Rectal smooth muscle tissue (tissue), 1 donor: ENCODE data around the gene CHAD.
"Not testable (repeated sequence)": the region's sequence is repeated elsewhere in the genome, so short reads cannot be mapped to it uniquely, and the experiment has no call there.

Experiments used
- H3K27ac ChIP-seq: one replicate; pipeline ENCODE4 v1.7.0; 2013; ENCODE audit warnings: low read depth, low read length, inconsistent platforms
- H3K27me3 ChIP-seq: one replicate; pipeline ENCODE4 v1.7.0; 2013; ENCODE audit warnings: low read length; ENCODE audit not compliant: control insufficient read depth, insufficient read depth
- H3K36me3 ChIP-seq: one replicate; pipeline ENCODE4 v1.7.0; 2013; ENCODE audit warnings: low read length; ENCODE audit not compliant: control insufficient read depth, insufficient read depth
- H3K4me1 ChIP-seq: one replicate; pipeline ENCODE4 v1.7.0; 2013; ENCODE audit warnings: low read length; ENCODE audit not compliant: control insufficient read depth, insufficient read depth
- H3K4me3 ChIP-seq: one replicate; pipeline ENCODE4 v1.7.0; 2013; ENCODE audit warnings: low read length
- H3K9ac ChIP-seq: one replicate; pipeline ENCODE4 v1.7.0; 2013; ENCODE audit warnings: low read length

Gene CHAD

DNA sequence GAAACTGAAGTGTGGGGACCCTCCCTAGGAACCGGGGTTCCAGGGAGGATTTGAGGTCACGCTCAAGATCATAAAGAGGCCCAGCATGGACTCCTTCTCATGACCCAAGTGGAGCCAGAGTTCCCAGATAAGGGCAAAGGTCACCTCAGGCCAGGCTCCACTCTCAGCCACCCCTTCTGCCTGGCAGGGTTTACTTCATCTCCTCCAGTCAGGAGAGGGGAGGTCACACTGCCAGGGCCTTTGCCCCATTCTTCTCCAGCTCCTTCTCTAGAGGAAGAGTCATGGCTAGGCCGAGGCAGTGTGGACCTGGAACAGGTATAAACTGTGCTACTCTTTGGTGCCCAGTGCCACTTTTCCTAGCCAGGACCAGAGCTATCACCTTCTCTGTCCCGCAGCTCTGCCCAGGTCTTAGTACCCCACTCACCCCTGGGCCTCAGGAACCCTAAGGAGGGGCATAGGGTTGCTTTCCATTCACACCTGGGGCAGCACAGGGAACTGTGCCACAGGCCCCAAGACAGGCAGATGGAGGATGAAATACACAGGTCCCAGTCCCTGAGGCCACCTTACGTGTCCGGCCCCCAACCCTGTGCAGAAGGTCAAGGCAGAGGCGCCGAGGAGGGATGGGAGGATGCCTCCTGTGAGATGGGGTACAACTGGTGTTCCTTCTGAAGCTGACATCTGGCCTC, 43.5 kb downstream of the CHAD start:
- no peaks in the 10 kb centered on the region for H3K36me3 ChIP-seq
- H3K4me3 ChIP-seq: peak overlapping the region; percentile 74

DNA sequence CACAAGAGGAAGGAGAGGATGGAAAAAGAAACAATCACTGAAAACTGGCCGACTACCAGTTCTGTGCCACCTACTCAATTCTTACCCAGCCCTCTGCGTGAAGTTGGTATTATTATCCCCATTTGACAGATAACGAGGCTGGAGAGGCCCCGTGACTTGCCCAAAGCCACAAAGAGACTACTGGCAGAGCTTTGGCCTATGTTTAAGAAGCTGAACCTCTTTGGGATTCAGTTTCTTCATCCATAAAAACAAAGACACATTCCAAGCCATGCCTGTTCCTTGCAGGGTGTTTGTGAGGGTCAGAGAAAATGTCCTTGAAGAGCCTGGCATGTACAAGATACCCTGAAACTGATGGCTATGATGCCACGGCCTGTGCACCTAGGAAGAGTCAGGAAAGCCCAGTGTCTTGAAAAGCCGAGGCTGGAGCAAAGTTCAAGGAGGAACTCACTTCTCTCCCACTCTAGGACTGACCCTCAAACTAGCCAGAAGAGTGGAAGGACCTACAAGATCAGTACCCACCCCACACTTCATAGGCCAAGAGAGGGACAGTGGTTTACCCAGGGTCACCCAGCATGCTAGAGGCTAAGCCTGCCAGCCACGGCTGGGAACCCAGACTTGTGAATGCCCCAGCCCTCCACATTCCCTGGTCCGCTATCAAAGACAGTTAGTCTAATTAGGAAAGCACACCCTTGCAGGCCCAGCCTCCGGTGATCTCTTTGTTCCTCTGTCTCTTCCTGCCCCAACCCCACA, 44.3 kb downstream of the CHAD start:
- Histone ChIP-seq H3K27me3 (no peaks in the 10 kb centered on the region), H3K9ac (no peak overlapping the region), H3K36me3 (no peaks in the 10 kb centered on the region), H3K27ac (no peak overlapping the region), H3K4me1 (no peaks in the 10 kb centered on the region), H3K4me3 (no peak overlapping the region)

More for the DNA sequence above, 43.5 kb downstream of the CHAD start:
- no peaks in the 10 kb centered on the region for H3K4me1 ChIP-seq
- H3K27ac ChIP-seq: no peak overlapping the region
- H3K9ac ChIP-seq: peak overlapping the region; percentile 19
- H3K27me3 ChIP-seq: no peaks in the 10 kb centered on the region

DNA sequence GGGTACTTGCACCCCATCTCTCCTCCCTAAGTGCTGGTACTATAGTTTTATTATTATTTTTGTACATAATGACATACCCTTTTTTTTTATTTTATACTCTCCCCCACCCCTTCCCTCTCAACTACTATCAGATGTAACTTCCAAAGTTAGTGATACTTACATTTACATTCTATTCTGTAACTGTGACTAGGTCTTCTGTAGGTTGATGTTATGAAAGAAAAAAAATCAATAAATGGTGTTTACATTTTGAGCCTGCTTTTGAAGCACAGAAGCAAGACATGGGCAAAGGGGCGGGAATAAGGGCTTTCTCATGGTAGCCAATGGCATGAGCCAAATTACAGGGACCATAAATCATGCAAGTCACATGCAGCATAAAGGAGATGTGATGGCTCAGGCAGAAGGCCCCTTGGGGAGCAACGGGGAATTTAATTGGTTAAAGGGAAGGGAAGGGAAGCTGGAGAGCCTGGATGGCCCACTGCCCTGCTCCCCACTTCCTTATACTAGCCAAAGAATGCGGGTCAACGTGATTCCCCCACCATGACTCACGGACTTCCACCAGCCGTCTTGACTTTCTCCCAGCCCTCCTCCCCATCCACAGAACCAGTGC, 45.0 kb downstream of the CHAD start:
- no peaks in the 10 kb centered on the region for H3K27me3 ChIP-seq
- no peaks in the 10 kb centered on the region for H3K36me3 ChIP-seq
- H3K4me3 ChIP-seq: no peak overlapping the region
- H3K4me1 ChIP-seq: no peaks in the 10 kb centered on the region
- no peak overlapping the region for H3K9ac ChIP-seq
- H3K27ac ChIP-seq: no peak overlapping the region

DNA sequence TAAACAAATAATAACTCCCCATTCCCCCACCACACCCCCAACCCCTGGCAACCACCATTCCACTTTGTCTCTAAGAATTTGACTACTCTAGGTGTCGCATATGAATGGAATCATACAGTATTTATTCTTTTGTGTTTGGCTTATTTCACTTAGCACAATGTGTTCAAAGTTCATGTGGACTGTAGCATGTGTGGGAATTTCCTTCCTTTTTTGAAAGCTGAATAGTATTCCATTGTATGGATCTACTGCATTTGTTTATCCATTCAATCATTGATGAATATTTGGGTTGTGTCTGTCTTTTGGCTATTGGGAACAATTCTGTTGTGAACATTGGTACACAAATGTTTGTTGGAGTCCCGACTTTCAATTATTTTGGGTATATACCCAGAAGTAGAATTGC, 45.9 kb downstream of the CHAD start:
- no peak overlapping the region for H3K4me3 ChIP-seq
- H3K36me3 ChIP-seq: no peaks in the 10 kb centered on the region
- no peak overlapping the region for H3K27ac ChIP-seq
- no peaks in the 10 kb centered on the region for H3K4me1 ChIP-seq
- no peaks in the 10 kb centered on the region for H3K27me3 ChIP-seq
- no peak overlapping the region for H3K9ac ChIP-seq

DNA sequence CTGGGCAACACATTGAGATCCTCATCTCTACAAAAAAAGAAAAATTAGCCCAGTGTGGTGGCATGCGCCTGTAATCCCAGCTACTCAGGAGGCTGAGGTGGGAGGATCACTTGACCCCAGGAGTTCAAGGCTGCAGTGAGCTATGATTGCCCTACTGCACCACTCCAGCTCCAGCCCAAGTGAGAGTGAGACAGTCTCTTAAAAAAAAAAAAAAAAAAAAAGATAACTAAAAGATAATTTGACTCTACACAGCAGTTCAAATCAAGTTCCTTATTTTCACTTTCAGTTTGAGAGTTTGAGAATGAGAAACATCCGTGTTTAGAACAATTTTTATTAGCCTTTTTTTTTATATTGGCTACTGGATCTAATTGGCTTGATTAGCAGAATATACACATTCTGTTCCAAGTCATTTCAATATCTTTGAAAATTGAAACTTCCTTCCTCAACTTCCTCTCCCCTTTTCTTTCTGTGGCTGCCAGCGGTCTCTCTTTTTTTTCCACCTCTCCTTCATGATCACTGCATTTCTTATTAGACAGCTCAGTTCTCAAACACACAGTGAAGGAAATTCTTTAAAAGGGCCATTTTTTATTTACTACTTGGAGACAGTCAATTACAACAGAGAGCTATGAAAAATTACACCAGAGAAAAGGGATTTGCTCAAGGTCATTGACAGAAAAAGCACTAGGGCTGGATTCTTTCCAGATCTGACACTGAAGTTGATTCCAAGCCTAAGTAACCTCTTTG, 47.2 kb downstream of the CHAD start:
- Histone ChIP-seq H3K27ac (no peak overlapping the region), H3K4me3 (peak overlapping the region; percentile 25), H3K27me3 (no peaks in the 10 kb centered on the region), H3K9ac (no peak overlapping the region), H3K4me1 (no peaks in the 10 kb centered on the region), H3K36me3 (no peaks in the 10 kb centered on the region)

DNA sequence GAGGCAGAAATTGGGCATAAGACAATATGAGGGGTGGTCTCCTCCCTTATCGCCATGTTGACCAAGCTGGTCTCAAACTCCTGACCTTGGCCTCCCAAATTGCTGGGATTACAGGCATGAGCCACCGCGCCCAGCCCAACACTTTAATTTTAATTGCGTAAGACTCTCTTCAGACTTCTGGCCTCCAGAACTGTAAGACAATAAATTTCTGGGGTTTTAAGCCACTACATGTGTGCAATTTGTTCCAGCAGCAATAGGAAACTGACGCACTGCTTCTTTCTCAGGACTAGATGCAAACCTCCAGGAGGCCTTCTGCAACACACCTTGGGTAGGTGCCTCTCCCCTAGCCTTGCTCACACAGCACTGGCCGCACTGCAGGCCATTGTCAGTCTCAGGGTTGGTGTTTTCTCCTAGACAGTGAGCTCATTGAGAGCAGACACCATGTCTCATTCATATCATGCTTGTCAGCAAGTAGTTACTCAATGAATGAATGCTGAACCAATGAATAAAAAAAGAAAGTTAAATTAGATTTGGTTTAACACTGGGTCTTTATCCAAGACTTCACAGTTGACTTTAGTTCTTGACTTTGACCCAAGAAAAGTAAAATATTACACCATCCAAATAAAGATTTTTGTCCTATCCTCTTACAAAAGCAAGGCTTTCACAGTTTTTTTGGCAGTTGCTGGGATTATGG, 48.1 kb downstream of the CHAD start:
- no peak overlapping the region for H3K9ac ChIP-seq
- H3K27ac ChIP-seq: no peak overlapping the region
- no peaks in the 10 kb centered on the region for H3K36me3 ChIP-seq
- no peaks in the 10 kb centered on the region for H3K27me3 ChIP-seq
- H3K4me3 ChIP-seq: peak overlapping the region; percentile 15
- H3K4me1 ChIP-seq: no peaks in the 10 kb centered on the region

DNA sequence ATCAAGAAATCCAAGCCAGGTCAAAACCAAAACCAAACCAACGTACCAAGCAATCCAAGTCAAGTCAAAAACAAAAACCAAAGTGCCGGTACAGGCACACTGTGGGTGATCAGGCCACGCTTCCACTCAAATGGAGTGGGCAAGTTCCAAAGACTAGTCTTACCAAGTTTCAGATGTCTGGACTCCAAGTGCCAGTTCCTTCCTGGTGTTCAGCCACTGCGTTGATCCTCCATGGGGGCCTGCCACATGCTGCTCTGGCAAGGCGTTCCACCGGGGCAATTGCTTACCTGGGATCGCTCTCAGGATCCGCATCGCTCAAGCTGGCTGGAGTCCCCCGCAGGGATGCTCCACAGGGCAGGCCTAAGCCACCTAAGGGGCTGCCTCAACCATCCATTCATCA, 49.1 kb downstream of the CHAD start:
- H3K27me3 ChIP-seq, H3K27ac ChIP-seq, H3K4me3 ChIP-seq, H3K4me1 ChIP-seq, H3K36me3 ChIP-seq, H3K9ac ChIP-seq: not testable (repeated sequence)

DNA sequence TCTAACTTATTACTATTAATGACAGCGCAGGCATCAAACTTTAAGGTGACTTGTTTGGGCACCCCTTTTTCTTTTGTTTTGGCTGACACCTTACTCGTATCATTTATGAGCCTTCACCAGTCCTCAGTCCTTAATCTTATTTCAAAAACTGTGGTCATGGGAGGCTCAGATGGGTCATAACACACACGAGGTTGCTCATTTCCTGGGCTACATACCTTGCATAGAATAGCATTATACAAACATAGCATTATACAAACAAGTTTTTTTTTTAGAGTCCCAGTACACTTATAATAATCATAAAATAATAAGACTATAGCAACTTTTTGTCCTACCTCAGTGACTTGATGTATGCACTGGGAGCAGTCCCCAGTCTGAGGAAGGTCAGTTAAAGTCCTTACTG, 53.9 kb downstream of the CHAD start:
- Histone ChIP-seq H3K9ac (no peak overlapping the region), H3K4me1 (no peaks in the 10 kb centered on the region), H3K27me3 (no peaks in the 10 kb centered on the region), H3K4me3 (no peak overlapping the region), H3K36me3 (no peaks in the 10 kb centered on the region), H3K27ac (no peak overlapping the region)
